H9 (cell line): Measurements from ENCODE around the gene MGAT5. TPM values are rescaled to one million over a fixed set of nuclear protein-coding genes. Genes with fewer than 3 reads are reported as not detected.

Source experiments
- DNase-seq: peaks from one replicate; pipeline ENCODE4 v3.0.0-alpha.2; 2017
- H2AFZ ChIP-seq: one replicate; pipeline ENCODE4 v1.6.1; 2013; ENCODE audit warnings: mild to moderate bottlenecking, low read length, control low read depth, moderate library complexity
- H2AK5ac ChIP-seq: 2 replicates; pipeline ENCODE4 v1.6.1; 2013; ENCODE audit warnings: low read length, control low read depth, mixed read lengths; ENCODE audit not compliant: insufficient read length
- H2BK120ac ChIP-seq: one replicate; pipeline ENCODE4 v1.6.1; 2013; ENCODE audit warnings: low read depth, mild to moderate bottlenecking, low read length, control low read depth, inconsistent platforms; ENCODE audit not compliant: poor library complexity, severe bottlenecking
- H2BK12ac ChIP-seq: 2 replicates; pipeline ENCODE4 v1.6.1; 2013; ENCODE audit warnings: low read length, control low read depth, mixed read lengths, low read depth; ENCODE audit not compliant: insufficient read length
- H2BK15ac ChIP-seq: 2 replicates; pipeline ENCODE4 v1.6.1; 2013; ENCODE audit warnings: low read depth, low read length, control low read depth
- H2BK20ac ChIP-seq: one replicate; pipeline ENCODE4 v1.6.1; 2013; ENCODE audit warnings: low read depth, mild to moderate bottlenecking, low read length, control low read depth, inconsistent platforms; ENCODE audit not compliant: poor library complexity, severe bottlenecking
- H2BK5ac ChIP-seq: 2 replicates; pipeline ENCODE4 v1.6.1; 2013; ENCODE audit warnings: low read length, control low read depth, mixed read lengths; ENCODE audit not compliant: insufficient read length
- H3K14ac ChIP-seq: 2 replicates; pipeline ENCODE4 v1.6.1; 2013; ENCODE audit warnings: low read length, control low read depth; ENCODE audit not compliant: insufficient read depth
- H3K18ac ChIP-seq: 2 replicates; pipeline ENCODE4 v1.6.1; 2013; ENCODE audit warnings: low read depth, mild to moderate bottlenecking, mixed read lengths, low read length, control low read depth; ENCODE audit not compliant: insufficient read length
- H3K23ac ChIP-seq: 2 replicates; pipeline ENCODE4 v1.6.1; 2013; ENCODE audit warnings: low read length, control low read depth, mixed read lengths, low read depth; ENCODE audit not compliant: insufficient read length
- H3K23me2 ChIP-seq: 2 replicates; pipeline ENCODE4 v1.6.1; 2013; ENCODE audit warnings: low read depth, mild to moderate bottlenecking, mixed read lengths, low read length, control low read depth; ENCODE audit not compliant: insufficient read length, poor library complexity, severe bottlenecking
- H3K27ac ChIP-seq: 2 replicates; pipeline ENCODE4 v1.5.1; 2013; ENCODE audit warnings: low read length, control low read depth, mixed read lengths, low read depth; ENCODE audit not compliant: insufficient read length
- H3K27me3 ChIP-seq: 2 replicates; pipeline ENCODE4 v1.6.1; 2013; ENCODE audit warnings: low read length, control low read depth, inconsistent platforms; ENCODE audit not compliant: insufficient read depth
- H3K4ac ChIP-seq: 2 replicates; pipeline ENCODE4 v1.6.1; 2013; ENCODE audit warnings: low read depth, mild to moderate bottlenecking, control low read depth, inconsistent platforms, low read length, moderate library complexity
- H3K4me1 ChIP-seq: 2 replicates; pipeline ENCODE4 v1.6.1; 2013; ENCODE audit warnings: low read length, control low read depth, inconsistent platforms; ENCODE audit not compliant: insufficient read depth
- H3K4me2 ChIP-seq: 2 replicates; pipeline ENCODE4 v1.6.1; 2013; ENCODE audit warnings: low read length, control low read depth, mixed read lengths; ENCODE audit not compliant: insufficient read length, insufficient read depth
- H3K56ac ChIP-seq: 2 replicates; pipeline ENCODE4 v1.6.1; 2013; ENCODE audit warnings: low read depth, mild to moderate bottlenecking, mixed read lengths, low read length, control low read depth; ENCODE audit not compliant: insufficient read length
- H3K79me1 ChIP-seq: 2 replicates; pipeline ENCODE4 v1.6.1; 2013; ENCODE audit warnings: low read depth, mild to moderate bottlenecking, moderate library complexity, low read length, control low read depth, inconsistent platforms; ENCODE audit not compliant: insufficient read depth, poor library complexity, severe bottlenecking
- H3K79me2 ChIP-seq: 2 replicates; pipeline ENCODE4 v1.6.1; 2013; ENCODE audit warnings: low read length, control low read depth, inconsistent platforms; ENCODE audit not compliant: insufficient read depth
- H3K9ac ChIP-seq: 2 replicates; pipeline ENCODE4 v1.6.1; 2013; ENCODE audit warnings: low read length, control low read depth, mixed read lengths; ENCODE audit not compliant: insufficient read length; ENCODE audit errors: extremely low read depth
- H3K9me3 ChIP-seq: one replicate; pipeline ENCODE4 v1.6.1; 2013; ENCODE audit warnings: low read depth, low read length, inconsistent platforms; ENCODE audit not compliant: control insufficient read depth
- H3T11ph ChIP-seq: one replicate; pipeline ENCODE4 v1.6.1; 2013; ENCODE audit warnings: mild to moderate bottlenecking, low read length, control low read depth, inconsistent platforms
- H4K20me1 ChIP-seq: one replicate; pipeline ENCODE4 v1.6.1; 2013; ENCODE audit not compliant: control insufficient read depth, insufficient read length, insufficient read depth
- H4K5ac ChIP-seq: 2 replicates; pipeline ENCODE4 v1.6.1; 2013; ENCODE audit warnings: low read depth, mild to moderate bottlenecking, mixed read lengths, low read length, control low read depth; ENCODE audit not compliant: insufficient read length
- H4K8ac ChIP-seq: replicated peaks from 2 replicates; pipeline ENCODE4 v1.6.1; 2013; ENCODE audit warnings: low read length, control low read depth, mixed read lengths, low read depth; ENCODE audit not compliant: insufficient read length
- H4K91ac ChIP-seq: 2 replicates; pipeline ENCODE4 v1.6.1; 2013; ENCODE audit warnings: low read depth, mild to moderate bottlenecking, moderate library complexity, mixed read lengths, low read length, control low read depth; ENCODE audit not compliant: insufficient read length
- H3K27ac Mint-ChIP-seq, 3 experiments: 2 replicates in 2 of 3; 3 replicates in 1 of 3; pipeline ENCODE4 v1.8.0; 2020 to 2021; ENCODE audit warnings: mixed read lengths in 3 of 3, mild to moderate bottlenecking in 1 of 3, moderate library complexity in 1 of 3
- H3K27me3 Mint-ChIP-seq: 2 replicates; pipeline ENCODE4 v1.8.0; 2021; ENCODE audit warnings: low read depth, mild to moderate bottlenecking, moderate library complexity, mixed read lengths
- H3K36me3 Mint-ChIP-seq, 3 experiments: 2 replicates in 2 of 3; 3 replicates in 1 of 3; pipeline ENCODE4 v1.8.0; 2020 to 2021; ENCODE audit warnings: low read depth in 3 of 3, mixed read lengths in 3 of 3; ENCODE audit not compliant: insufficient read depth in 1 of 3
- H3K4me1 Mint-ChIP-seq, 2 experiments: 2 replicates each; pipeline ENCODE4 v1.8.0; 2020; ENCODE audit warnings: mixed read lengths in 2 of 2
- H3K4me3 Mint-ChIP-seq, 2 experiments: 2 replicates in 1 of 2; 3 replicates in 1 of 2; pipeline ENCODE4 v1.8.0; 2020 to 2021; ENCODE audit warnings: mild to moderate bottlenecking in 2 of 2, mixed read lengths in 2 of 2, moderate library complexity in 1 of 2
- H3K9me3 Mint-ChIP-seq, 2 experiments: 2 replicates in 1 of 2; 3 replicates in 1 of 2; pipeline ENCODE4 v1.8.0; 2020; ENCODE audit warnings: mild to moderate bottlenecking in 2 of 2, mixed read lengths in 2 of 2, moderate library complexity in 1 of 2
- WGBS: extraction: QIAGEN DNeasy Blood & Tissue Kit; methylation state at CpG from one replicate; pipeline ENCODE4 v1.1.7; 2013; ENCODE audit warnings: missing lambda C conversion rate, low lambda C conversion rate, mixed read lengths; ENCODE audit not compliant: insufficient read length; ENCODE audit errors: extremely low coverage; 5-methylcytosine and 5-hydroxymethylcytosine counted together
- total RNA-seq: library from RNA; stranded (reverse); gene quantifications from 2 replicates; pipeline ENCODE4 v1.2.1, GENCODE V29; 2021
- TF ChIP-seq, protein P1 (sequence below): fragments of 200-600 bp; sonication (generic); conservative IDR thresholded peaks from 3 replicates; pipeline ENCODE4 v1.8.0; 2021; ENCODE audit warnings: antibody characterized with exemption, mild to moderate bottlenecking

MGAT5 gene
- total RNA-seq, 1 experiment from 2014 or later: 25.7 TPM

DNA sequence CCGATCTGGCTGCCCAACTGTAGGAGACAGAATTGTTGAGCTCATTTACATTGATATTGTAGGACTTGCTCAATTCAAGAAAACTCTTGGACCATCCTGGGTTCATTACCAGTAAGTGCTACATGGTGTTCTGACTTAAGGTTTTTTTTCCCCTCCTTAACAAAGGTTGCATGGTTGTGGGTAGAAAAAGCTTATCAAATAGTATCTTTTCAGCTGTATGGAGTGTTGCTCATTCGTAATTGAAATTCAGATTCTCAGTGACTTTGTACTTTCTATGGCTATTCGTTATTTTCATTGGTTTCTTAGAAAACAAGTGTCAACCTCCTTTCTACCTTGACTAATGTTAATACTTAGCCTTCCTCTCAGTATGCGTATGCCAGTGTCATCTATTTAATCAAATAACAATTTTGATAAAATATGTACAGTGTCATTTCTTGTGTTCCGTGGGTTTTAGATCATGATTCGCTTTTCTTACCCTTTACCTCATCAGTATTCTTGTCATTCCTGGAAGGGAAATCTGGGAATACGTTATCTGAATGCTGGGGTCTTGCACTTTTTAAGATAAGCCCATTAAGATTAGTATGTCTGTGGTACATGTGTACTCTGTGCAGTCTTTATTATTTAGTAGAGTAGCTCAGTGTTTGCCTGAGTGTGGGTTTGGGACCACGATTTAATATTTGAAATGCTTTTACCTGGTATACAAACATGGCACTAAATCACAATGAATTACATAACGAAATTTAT is 91.3 kb downstream of the MGAT5 start:
- no peak overlapping the region for H2BK20ac ChIP-seq
- no peaks in the 10 kb centered on the region for H3K79me2 ChIP-seq
- H3K36me3 Mint-ChIP-seq: peaks cover 0 to 4% (median 0%) of the 10 kb centered on the region in 3 experiments; a peak in 2 of 7 replicates

More for the DNA sequence above, 91.3 kb downstream of the MGAT5 start:
- no peaks in the 10 kb centered on the region for H3K9me3 Mint-ChIP-seq
- Histone ChIP-seq H3K9me3 (no peaks in the 10 kb centered on the region), H3K4me2 (no peak overlapping the region), H3K27ac (no peak overlapping the region), H4K91ac (no peak overlapping the region), H4K8ac (no peak overlapping the region), H2BK12ac (no peak overlapping the region), H3K23ac (no peak overlapping the region), H2AK5ac (no peak overlapping the region), H2AFZ (no peak overlapping the region), H3K79me1 (no peaks in the 10 kb centered on the region), H3K23me2 (no peaks in the 10 kb centered on the region), H3K56ac (no peak overlapping the region), H3K9ac (no peak overlapping the region), H2BK120ac (no peak overlapping the region), H2BK5ac (no peak overlapping the region), H3K4me1 (no peaks in the 10 kb centered on the region), H3K4ac (no peak overlapping the region), H4K5ac (no peak overlapping the region), H2BK15ac (no peak overlapping the region), H4K20me1 (no peaks in the 10 kb centered on the region), H3K14ac (no peak overlapping the region), H3K18ac (no peak overlapping the region), H3K27me3 (no peaks in the 10 kb centered on the region), H3T11ph (no peak overlapping the region)
- no peaks in the 10 kb centered on the region for H3K4me1 Mint-ChIP-seq
- H3K27me3 Mint-ChIP-seq: no peaks in the 10 kb centered on the region
- DNase-seq: no peak
- no peak overlapping the region for H3K4me3 Mint-ChIP-seq
- WGBS: no CpG with 5 or more reads among the region's 9 CpGs
- TF ChIP-seq, protein P1, sequence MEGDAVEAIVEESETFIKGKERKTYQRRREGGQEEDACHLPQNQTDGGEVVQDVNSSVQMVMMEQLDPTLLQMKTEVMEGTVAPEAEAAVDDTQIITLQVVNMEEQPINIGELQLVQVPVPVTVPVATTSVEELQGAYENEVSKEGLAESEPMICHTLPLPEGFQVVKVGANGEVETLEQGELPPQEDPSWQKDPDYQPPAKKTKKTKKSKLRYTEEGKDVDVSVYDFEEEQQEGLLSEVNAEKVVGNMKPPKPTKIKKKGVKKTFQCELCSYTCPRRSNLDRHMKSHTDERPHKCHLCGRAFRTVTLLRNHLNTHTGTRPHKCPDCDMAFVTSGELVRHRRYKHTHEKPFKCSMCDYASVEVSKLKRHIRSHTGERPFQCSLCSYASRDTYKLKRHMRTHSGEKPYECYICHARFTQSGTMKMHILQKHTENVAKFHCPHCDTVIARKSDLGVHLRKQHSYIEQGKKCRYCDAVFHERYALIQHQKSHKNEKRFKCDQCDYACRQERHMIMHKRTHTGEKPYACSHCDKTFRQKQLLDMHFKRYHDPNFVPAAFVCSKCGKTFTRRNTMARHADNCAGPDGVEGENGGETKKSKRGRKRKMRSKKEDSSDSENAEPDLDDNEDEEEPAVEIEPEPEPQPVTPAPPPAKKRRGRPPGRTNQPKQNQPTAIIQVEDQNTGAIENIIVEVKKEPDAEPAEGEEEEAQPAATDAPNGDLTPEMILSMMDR: no peak
- no peak overlapping the region for H3K27ac Mint-ChIP-seq
